Measurements from ENCODE around the gene CARD18.
"Not testable (repeated sequence)": the region's sequence is repeated elsewhere in the genome, so short reads cannot be mapped to it uniquely, and the experiment has no call there.

Gene CARD18

DNA sequence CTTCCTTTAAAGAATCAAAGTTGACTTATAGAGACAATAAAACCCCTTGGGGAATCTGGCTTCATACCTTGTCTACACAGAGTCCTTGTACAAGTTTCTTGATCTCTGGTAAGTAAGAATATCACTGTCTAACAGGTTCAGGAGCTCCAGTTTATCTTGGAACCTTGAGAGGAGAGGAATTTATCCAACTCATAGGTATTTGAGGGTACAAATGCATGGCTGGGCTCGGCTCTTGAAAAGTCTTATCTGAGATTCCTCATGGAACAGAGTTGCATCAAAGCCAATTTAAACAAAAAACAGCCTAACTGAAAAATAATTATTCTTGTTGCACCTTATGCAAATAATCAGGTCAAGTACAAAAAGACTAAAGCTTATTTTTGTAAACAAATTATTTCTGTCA, 33.4 kb downstream of the CARD18 start:
- TF ChIP-seq, protein P1, sequence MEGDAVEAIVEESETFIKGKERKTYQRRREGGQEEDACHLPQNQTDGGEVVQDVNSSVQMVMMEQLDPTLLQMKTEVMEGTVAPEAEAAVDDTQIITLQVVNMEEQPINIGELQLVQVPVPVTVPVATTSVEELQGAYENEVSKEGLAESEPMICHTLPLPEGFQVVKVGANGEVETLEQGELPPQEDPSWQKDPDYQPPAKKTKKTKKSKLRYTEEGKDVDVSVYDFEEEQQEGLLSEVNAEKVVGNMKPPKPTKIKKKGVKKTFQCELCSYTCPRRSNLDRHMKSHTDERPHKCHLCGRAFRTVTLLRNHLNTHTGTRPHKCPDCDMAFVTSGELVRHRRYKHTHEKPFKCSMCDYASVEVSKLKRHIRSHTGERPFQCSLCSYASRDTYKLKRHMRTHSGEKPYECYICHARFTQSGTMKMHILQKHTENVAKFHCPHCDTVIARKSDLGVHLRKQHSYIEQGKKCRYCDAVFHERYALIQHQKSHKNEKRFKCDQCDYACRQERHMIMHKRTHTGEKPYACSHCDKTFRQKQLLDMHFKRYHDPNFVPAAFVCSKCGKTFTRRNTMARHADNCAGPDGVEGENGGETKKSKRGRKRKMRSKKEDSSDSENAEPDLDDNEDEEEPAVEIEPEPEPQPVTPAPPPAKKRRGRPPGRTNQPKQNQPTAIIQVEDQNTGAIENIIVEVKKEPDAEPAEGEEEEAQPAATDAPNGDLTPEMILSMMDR (IDR thresholded peaks at IDR 0.05; ENCODE audit: control insufficient read depth, insufficient read depth, low read depth, low read length, missing control alignments) = no peak
- no peak for DNase-seq (ENCODE audit: low read depth)
- no peak overlapping the region for H3K4me3 ChIP-seq (ENCODE audit: control insufficient read depth, low read depth, low read length)

DNA sequence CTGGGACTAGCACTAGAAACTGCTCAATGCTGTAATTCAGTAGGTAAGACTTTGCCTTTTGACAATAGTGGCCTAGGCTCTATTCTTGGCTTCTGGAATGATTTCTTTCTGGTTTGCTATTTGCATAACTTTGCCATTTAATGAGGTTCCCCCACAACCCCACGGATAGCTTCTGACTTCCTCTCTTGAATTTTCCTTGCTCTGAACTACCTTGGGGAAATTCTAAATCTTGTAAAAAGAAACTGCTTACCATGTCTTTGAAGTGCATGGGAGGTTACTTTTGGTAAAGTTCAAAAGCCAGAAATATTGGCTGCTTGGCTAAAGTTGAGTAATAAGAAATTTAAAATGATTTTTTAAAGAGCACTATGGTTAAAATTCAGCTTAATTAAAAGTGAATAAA, 35.3 kb downstream of the CARD18 start:
- DNase-seq (ENCODE audit: low read depth) = no peak
- H3K4me3 ChIP-seq (ENCODE audit: control insufficient read depth, low read depth, low read length) = no peak overlapping the region
- TF ChIP-seq, protein P1 (IDR thresholded peaks at IDR 0.05; ENCODE audit: control insufficient read depth, insufficient read depth, low read depth, low read length, missing control alignments) = no peak

DNA sequence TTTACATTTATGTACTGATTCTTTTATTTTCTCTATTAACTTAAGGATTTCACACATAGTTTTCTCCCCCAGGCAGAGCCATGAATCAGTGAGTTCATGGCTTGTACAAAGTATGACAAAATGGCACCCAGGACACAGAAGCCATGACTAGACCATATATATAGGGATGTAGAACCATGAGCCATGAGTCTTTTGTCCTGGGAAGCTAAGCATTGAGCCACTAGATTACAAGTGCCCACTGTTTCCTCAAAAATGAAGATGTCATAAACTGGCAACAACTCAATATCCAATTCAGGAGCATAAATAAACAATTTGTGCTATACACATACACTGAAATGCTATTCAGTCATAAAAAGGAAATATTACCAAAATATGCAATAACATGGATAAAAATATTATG, 36.2 kb downstream of the CARD18 start:
- TF ChIP-seq, protein P1 (IDR thresholded peaks at IDR 0.05; ENCODE audit: control insufficient read depth, insufficient read depth, low read depth, low read length, missing control alignments) = no peak
- H3K4me3 ChIP-seq (ENCODE audit: control insufficient read depth, low read depth, low read length) = no peak overlapping the region
- no peak for DNase-seq (ENCODE audit: low read depth)

DNA sequence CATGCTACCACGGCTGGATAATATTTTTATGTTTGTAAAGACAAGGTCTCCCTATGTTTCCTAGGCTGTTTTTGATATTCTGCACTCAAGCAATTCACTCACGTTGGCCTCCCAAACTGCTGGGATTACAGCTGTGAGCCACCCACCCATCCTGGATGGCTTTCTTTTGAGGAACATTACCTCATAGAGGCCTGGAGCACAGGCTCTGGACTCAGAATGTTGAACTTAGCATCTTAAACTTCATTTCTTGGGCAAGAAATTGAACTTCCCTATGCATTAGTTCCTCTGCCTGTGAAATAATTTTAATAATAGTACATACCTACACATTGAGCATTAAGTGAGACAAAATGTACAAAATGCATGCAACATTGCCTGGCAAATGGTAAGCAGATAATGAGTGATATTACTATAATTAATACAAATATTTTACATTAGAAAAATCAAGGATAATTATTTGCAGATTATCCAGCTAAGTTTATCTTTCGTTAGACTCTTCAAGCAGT, 37.4 kb downstream of the CARD18 start:
- H3K4me3 ChIP-seq (ENCODE audit: control insufficient read depth, low read depth, low read length); DNase-seq (ENCODE audit: low read depth): not testable (repeated sequence)

DNA sequence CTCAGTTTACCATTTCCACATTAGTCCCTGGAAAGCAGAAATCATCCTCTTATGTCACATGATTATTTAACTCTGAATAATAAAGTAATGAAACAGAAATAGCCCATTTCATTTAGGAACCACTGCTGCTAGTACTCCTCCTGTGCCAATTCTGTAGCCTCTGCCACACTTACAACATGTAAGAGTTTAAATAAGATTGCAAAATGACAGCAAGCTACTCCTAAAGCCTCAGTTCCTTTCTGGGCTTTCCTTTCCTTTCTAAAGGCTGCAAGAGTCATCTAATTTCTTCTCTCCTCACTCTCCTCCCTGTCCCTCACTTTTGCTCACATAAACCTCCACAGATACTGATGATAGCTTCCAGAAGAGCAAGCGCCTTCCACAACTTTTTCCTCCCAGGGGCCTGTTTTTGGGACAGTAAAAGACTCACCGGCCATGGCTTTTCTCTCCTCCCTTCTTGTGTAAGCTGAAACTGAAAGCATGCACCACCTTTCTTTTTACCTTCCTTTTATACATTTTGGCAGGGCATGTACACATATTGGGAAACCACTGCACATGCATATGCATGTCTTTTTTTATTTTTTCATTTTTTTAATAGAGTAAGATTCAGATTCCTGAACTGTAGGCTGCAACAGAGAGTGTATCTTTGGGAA, 38.5 kb downstream of the CARD18 start:
- TF ChIP-seq, protein P1 (IDR thresholded peaks at IDR 0.05; ENCODE audit: control insufficient read depth, insufficient read depth, low read depth, low read length, missing control alignments) = no peak
- DNase-seq (ENCODE audit: low read depth) = no peak
- no peak overlapping the region for H3K4me3 ChIP-seq (ENCODE audit: control insufficient read depth, low read depth, low read length)

DNA sequence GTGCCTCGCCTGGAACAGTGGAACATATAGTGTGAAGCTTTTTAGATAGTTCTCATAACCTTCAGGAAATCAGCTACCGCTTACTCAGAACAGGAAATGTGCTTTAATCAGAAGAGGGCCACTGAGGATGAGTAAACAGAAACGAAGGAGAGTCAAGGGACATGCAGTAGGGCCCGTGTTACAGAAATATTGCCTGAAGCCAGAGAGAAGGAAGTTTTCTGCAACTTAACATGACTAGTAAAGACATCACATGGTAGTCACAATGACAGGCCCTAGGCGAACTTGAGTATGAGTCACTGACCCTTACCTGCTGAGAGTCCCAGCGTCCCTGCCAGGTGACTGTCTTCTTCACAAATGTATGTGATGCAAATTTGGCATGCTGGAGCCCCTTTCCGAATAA, 39.4 kb downstream of the CARD18 start:
- DNase-seq (ENCODE audit: low read depth) = no peak
- TF ChIP-seq, protein P1 (IDR thresholded peaks at IDR 0.05; ENCODE audit: control insufficient read depth, insufficient read depth, low read depth, low read length, missing control alignments) = no peak
- no peak overlapping the region for H3K4me3 ChIP-seq (ENCODE audit: control insufficient read depth, low read depth, low read length)

DNA sequence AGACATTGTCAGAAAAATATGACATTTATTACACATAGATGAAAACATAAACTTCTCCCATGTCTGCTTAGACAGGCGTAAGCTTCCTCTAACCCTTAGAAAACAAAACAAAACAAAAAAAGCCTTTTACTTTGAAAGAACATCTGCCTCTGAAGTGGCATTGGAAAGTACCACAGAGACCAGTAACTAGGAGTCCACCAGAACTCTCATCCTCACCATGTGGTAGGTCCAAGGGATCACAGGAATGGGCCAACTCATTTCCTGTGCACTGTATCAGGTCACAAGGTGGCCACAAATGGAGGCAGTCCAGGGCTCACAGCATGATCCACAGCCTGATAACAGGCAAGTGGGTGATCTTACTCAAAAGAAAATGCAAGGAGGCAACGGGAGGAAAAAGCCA, 40.0 kb downstream of the CARD18 start:
- not testable (repeated sequence) for H3K4me3 ChIP-seq (ENCODE audit: control insufficient read depth, low read depth, low read length); DNase-seq (ENCODE audit: low read depth)

Measured in AG09309 (cell line).